GM18517 (cell line): ENCODE data around the gene CCDC85C.

Source experiments
- ATAC-seq: cut with Tn5 transposase; IDR thresholded peaks from one replicate; pipeline ENCODE4 v1.9.1; 2021; ENCODE audit warnings: mild to moderate bottlenecking, moderate library complexity; ENCODE audit not compliant: unreplicated experiment

The CCDC85C gene

GRCh38 chr14:99632410-99633035, 28.5 kb upstream of the CCDC85C start:
- no peak for ATAC-seq

GRCh38 chr14:99630202-99630601, 26.2 kb upstream of the CCDC85C start:
- ATAC-seq: no peak

GRCh38 chr14:99628887-99629618, 25.0 kb upstream of the CCDC85C start:
- no peak for ATAC-seq

- ATAC-seq: no peak
Measured at GRCh38 chr14:99627510-99628381, 23.7 kb upstream of the CCDC85C start.

GRCh38 chr14:99627100-99627499, 23.1 kb upstream of the CCDC85C start:
- no peak for ATAC-seq

GRCh38 chr14:99626041-99626648, 22.1 kb upstream of the CCDC85C start:
- ATAC-seq: no peak

GRCh38 chr14:99625476-99625875, 21.5 kb upstream of the CCDC85C start:
- no peak for ATAC-seq

- no peak for ATAC-seq
Measured at GRCh38 chr14:99624971-99625370, 21.0 kb upstream of the CCDC85C start.

GRCh38 chr14:99624024-99624423, 20.0 kb upstream of the CCDC85C start:
- ATAC-seq: no peak

- no peak for ATAC-seq
Measured at GRCh38 chr14:99621948-99622347, 17.9 kb upstream of the CCDC85C start.

- ATAC-seq: no peak
Measured at GRCh38 chr14:99619835-99620834, 16.1 kb upstream of the CCDC85C start.

- no peak for ATAC-seq
Measured at GRCh38 chr14:99616832-99617800, 13.1 kb upstream of the CCDC85C start.

- no peak for ATAC-seq
Measured at GRCh38 chr14:99615497-99616157, 11.6 kb upstream of the CCDC85C start.

- ATAC-seq: no peak
Measured at GRCh38 chr14:99612738-99613330, 8.8 kb upstream of the CCDC85C start.

GRCh38 chr14:99612071-99612737, 8.2 kb upstream of the CCDC85C start:
- no peak for ATAC-seq

GRCh38 chr14:99611646-99612045, 7.6 kb upstream of the CCDC85C start:
- no peak for ATAC-seq
